Stimulated activated naive B cell treated with anti-CD40 and anti-IgM and Interleukin-4, amounts not matched to agents 10 μg/mL and 1 μg/mL and 100 μg/mL, for 72 hours (primary cell): Measurements from ENCODE around the gene GINS1.

Experiments used
- ATAC-seq, 2 donors: fragments of 150-1000 bp; cut with Tn5 transposase; replicated peaks; 2 replicates each; pipeline ENCODE4 v1.10.0; 2021; ENCODE audit warnings: moderate library complexity in 1 of 2
- DNase-seq: peaks from one replicate; pipeline ENCODE4 v3.0.0; 2021
- H3K27ac Mint-ChIP-seq: one replicate; pipeline ENCODE4 v1.8.0; 2022; ENCODE audit warnings: mild to moderate bottlenecking, mixed read lengths
- H3K27me3 Mint-ChIP-seq, 2 donors: one replicate each; pipeline ENCODE4 v1.8.0; 2022; ENCODE audit warnings: mixed read lengths in 2 of 2
- H3K36me3 Mint-ChIP-seq, 2 donors: one replicate each; pipeline ENCODE4 v1.8.0; 2022; ENCODE audit warnings: mixed read lengths in 2 of 2, mild to moderate bottlenecking in 1 of 2
- H3K4me1 Mint-ChIP-seq, 2 donors: one replicate each; pipeline ENCODE4 v1.8.0; 2022; ENCODE audit warnings: mixed read lengths in 2 of 2, mild to moderate bottlenecking in 1 of 2
- H3K4me3 Mint-ChIP-seq, 2 donors: one replicate each; pipeline ENCODE4 v1.8.0; 2022; ENCODE audit warnings: mild to moderate bottlenecking in 2 of 2, mixed read lengths in 2 of 2, moderate library complexity in 1 of 2
- H3K9me3 Mint-ChIP-seq, 2 donors: one replicate each; pipeline ENCODE4 v1.8.0; 2022; ENCODE audit warnings: mixed read lengths in 2 of 2, mild to moderate bottlenecking in 1 of 2

Gene GINS1

DNA sequence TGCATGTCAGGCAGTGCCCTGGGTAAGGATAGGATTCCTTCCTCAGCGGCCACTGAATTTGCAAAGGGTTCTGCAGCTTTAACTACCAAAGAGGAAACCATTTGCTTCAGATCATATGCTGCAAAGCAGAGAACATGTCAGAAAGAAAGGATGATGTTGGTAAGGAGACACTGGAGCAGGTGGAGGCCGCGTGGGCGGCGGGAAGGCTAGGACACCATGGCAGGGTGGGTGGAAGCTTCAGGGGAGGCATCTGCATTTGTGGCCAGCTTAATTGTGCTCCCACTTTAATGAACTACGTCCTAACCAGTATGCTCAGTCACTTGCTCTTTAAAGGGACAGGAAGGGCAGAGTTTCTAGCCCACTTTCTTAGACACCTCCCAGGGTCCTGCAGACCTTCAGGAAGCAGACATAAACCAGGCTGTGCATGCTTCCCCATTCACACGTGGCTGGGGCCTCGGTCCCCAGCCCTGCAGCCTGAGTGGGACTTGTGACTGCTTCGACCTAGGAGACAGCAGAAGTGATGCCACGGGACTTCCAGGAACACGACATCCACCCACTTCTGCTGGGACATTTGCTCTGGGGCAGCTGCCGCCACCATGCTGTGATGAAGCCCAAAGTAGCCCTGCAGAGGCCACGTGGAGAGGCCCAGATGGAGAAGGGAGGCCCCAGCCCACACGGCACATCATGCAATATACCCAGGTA is 76.1 kb downstream of the GINS1 start:
- Mint-ChIP-seq H3K4me1 (peaks cover 8 to 17% of the 10 kb centered on the region in 2 donors), H3K9me3 (no peaks in the 10 kb centered on the region), H3K36me3 (no peaks in the 10 kb centered on the region), H3K4me3 (no peak overlapping the region), H3K27me3 (peaks cover 9 to 18% of the 10 kb centered on the region in 2 donors), H3K27ac (no peak overlapping the region)
- no peak for ATAC-seq
- DNase-seq, result no peak

DNA sequence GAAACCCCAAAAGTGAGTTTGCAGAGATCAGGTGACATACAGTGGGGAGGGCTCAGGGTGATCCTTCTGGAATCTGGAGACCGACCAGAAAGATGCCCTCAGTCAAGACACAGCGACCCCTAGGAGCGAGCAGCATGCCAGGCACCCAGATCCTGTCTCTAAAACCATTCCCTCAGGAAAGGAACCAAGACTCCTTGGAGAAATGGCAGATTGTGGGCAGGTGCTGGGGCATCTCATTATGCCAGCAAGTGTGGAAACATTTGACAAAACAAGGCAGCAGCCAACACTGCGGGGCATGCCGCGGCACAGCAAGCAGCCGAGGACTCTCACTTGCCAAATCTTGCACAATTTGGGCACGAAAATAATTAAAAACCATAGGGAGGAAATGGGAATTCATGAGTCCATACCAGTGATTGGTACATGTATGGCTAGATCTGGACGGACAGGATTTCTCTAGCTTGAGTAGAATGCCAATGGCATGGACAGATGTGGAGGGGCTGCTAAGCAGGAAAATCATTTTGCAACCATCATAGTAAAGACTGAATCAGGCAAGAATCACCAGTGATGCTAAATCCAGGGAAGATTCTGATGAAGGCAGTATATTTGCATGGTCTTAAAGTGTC is 76.9 kb downstream of the GINS1 start:
- H3K4me1 Mint-ChIP-seq, result peaks cover 8 to 17% of the 10 kb centered on the region in 2 donors
- no peak overlapping the region for H3K4me3 Mint-ChIP-seq
- ATAC-seq, result no peak
- no peaks in the 10 kb centered on the region for H3K36me3 Mint-ChIP-seq
- DNase-seq, result no peak
- peaks cover 9 to 18% of the 10 kb centered on the region in 2 donors for H3K27me3 Mint-ChIP-seq
- no peak overlapping the region for H3K27ac Mint-ChIP-seq
- no peaks in the 10 kb centered on the region for H3K9me3 Mint-ChIP-seq

DNA sequence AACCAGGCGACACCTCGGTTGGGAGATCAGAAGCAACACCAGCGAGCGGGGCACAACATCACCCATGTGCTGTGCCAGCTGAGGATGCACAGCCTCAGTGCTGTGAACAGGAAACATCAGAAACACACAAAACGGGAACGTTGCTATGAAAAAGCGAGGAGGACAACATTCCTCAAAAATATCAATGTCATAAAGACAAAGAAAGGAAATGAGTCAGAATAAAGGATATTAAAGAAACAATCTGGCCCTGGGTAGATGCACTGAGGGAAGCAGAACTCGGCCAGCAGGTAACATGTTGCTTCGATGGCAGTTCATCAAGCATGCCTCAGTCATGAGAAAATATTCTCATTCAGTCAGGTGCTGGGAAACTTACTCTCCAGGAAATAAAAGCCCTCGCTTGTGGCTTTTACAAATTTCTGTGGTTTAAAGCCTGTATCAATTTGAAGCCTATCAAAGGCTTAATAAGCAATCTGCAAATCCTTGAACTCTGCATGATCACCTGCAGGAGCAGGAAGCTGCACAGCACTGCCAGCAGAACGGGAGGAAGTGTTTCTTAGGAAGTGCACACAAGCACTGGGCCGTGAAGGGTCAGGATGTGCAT is 77.5 kb downstream of the GINS1 start:
- Mint-ChIP-seq H3K4me1 (peaks cover 8 to 17% of the 10 kb centered on the region in 2 donors), H3K4me3 (no peak overlapping the region), H3K36me3 (no peaks in the 10 kb centered on the region), H3K27ac (no peak overlapping the region), H3K9me3 (no peaks in the 10 kb centered on the region), H3K27me3 (peaks cover 9 to 18% of the 10 kb centered on the region in 2 donors)
- ATAC-seq (no peak), DNase-seq (no peak)

DNA sequence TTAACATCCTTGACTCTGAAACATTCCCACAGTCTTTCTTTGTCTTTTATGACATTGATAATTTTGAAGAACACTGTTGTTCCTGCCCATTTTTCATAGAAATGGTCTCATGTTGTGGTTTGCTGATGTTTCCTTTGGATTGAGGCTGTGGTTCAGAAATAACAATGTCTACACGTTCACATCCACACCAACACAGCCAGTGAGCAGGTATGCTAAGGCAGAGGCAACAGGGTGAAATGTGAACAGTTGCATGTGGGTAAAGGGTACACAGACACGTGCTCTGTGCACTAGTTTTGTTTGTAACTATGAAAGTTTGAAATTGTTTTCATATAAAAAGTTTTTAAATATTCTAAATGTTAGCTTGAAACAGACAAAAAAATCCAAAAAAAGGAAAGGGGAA is 78.4 kb downstream of the GINS1 start:
- DNase-seq (no peak), ATAC-seq (no peak)
- Mint-ChIP-seq H3K4me3 (no peak overlapping the region), H3K36me3 (no peaks in the 10 kb centered on the region), H3K27me3 (peaks cover 13 to 18% of the 10 kb centered on the region in 2 donors), H3K4me1 (peaks cover 8 to 17% of the 10 kb centered on the region in 2 donors), H3K27ac (no peak overlapping the region), H3K9me3 (no peaks in the 10 kb centered on the region)

DNA sequence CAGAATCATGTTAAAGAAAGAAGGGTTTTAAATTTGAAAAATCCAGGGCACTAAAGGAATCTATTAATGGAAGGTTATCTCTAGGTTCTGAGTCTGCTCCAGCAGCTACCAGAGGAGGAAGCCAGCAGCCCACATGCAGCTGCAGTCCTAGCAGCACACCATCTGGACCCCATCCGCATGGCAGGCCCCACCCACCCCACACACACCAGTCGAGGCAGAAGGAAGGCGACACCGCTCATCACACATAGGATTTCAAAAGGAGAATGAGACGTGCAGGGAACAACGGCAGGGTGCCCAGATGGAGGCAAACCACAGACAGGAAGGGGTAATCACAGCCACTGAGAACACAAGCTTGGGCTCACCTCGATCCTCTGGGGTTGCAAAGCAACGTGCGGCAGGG is 78.9 kb downstream of the GINS1 start:
- Mint-ChIP-seq H3K27ac (no peak overlapping the region), H3K36me3 (no peaks in the 10 kb centered on the region), H3K27me3 (peaks cover 14 to 18% of the 10 kb centered on the region in 2 donors), H3K9me3 (no peaks in the 10 kb centered on the region), H3K4me3 (no peak overlapping the region), H3K4me1 (peaks cover 8 to 17% of the 10 kb centered on the region in 2 donors)
- DNase-seq (no peak), ATAC-seq (peak in 1 of 2 donors; percentile 19)

DNA sequence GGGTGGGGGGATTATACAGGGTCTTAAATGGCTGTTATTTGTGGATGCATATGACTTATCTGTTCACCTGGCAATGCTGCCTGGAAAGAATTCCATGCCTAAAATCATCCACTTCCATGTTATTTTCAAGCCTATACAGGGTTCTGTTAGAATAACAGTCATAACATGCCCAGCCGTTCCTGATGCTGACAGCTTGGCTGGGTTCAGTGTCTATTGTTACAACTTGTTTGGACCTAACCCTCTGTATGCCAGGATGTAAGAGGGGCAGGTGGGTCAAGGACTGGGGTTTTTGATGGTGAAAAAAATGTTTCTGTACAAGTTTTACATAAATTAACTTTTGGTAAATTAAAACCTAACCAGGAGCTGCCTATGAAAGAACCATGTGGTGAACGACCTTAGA is 79.8 kb downstream of the GINS1 start:
- DNase-seq, result no peak
- Mint-ChIP-seq H3K36me3 (no peaks in the 10 kb centered on the region), H3K4me3 (no peak overlapping the region), H3K27me3 (peaks cover 17 to 18% of the 10 kb centered on the region in 2 donors), H3K27ac (no peak overlapping the region), H3K4me1 (peaks cover 8 to 17% of the 10 kb centered on the region in 2 donors), H3K9me3 (no peaks in the 10 kb centered on the region)
- ATAC-seq, result no peak

DNA sequence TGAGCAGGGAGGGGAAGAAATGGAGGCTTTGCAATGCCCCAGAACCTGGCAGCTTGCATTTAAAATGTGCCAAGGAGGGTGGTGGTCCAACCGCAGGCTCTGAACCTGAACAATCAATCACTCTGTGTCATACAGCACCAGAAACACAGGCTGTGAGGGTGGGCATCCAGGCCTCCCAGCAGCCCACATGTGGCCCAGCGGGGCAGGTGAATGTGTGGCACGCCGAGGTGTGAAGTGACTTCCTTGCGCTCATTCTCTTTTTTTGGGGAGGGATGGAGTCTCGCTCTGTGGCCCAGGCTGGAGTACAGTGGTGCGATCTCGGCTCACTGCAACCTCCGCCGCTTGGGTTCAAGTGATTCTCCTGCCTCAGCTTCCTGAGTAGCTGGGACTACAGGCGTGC is 80.5 kb downstream of the GINS1 start:
- DNase-seq, result no peak
- H3K9me3 Mint-ChIP-seq, result no peaks in the 10 kb centered on the region
- no peak for ATAC-seq
- H3K36me3 Mint-ChIP-seq, result no peaks in the 10 kb centered on the region
- peaks cover 8 to 17% of the 10 kb centered on the region in 2 donors for H3K4me1 Mint-ChIP-seq
- H3K4me3 Mint-ChIP-seq, result no peak overlapping the region
- H3K27ac Mint-ChIP-seq, result no peak overlapping the region
- H3K27me3 Mint-ChIP-seq, result peaks cover 17 to 18% of the 10 kb centered on the region in 2 donors

DNA sequence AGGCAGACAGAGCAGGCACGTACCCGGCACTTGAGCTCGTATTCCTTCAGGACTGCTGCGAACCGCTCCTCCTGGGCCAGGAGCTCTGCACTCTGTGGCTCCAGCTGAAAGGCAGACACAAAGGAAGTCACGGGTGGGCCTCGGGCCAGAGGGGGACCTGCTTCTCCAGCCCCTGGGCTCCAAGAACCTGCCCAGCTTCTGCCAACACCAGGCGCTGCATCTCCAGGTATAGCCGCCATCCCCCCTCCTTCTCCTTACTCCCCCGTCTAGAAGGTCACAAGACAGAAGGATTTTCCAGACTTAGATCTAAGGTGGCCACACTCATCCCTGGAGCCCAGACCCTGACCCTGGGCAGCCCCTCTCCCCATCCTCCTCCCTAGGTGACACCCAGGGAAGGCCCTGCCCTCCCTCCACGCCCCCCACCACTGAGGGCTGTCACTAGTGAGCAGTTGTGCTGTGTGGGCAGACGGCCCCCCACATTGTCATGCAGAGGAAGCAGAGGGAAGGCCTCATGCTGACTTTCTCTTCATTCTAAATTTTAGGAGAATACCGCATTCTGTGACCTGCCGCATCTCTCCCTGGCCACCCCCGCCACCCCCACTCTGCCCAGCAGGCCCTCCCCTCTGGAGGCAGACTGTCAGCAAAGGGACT is 81.9 kb downstream of the GINS1 start:
- H3K4me3 Mint-ChIP-seq, result no peak overlapping the region
- H3K36me3 Mint-ChIP-seq, result no peaks in the 10 kb centered on the region
- H3K27ac Mint-ChIP-seq, result no peak overlapping the region
- DNase-seq, result no peak
- no peak for ATAC-seq
- no peaks in the 10 kb centered on the region for H3K9me3 Mint-ChIP-seq
- peaks cover 8 to 16% of the 10 kb centered on the region in 2 donors for H3K4me1 Mint-ChIP-seq
- peaks cover 7 to 13% of the 10 kb centered on the region in 2 donors for H3K27me3 Mint-ChIP-seq

DNA sequence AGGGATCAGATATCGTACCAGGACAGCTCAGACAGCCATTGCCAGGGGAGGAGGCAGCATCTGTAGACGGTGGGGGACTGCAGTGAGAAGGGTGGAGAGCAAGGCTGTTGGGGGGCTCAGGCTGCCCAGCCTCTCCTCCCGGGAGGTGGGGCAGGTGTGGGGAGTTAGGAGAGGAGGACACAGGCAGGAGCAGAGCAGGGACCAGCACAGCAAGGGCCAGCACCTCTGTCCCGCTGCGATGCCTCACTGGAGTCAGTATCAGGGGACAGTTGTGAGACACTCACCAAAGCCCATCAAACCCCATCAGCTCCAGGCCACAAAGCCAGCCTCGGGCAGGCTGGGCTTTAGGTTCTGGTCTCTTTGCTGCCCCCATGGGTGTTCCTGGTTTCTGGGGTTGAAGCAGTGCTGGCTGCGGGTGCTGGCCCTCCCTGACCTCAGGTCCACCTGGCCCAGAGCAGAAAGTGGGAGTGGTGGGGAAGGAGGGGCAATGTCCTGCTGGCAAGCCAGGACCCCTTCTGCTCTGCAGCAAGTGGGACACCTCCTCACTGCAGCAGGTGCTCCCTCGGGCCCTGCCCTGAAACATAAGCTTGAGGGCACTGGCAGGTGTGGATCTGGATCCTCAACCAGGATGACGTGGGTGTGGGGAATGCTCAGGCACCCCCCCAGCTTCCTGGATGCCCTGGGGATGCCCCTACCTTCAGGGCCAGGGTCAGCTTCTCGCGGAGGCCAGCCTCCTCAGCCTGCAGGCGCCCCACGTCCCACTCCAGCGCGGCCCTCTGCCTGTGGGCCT is 83.4 kb downstream of the GINS1 start:
- no peak overlapping the region for H3K4me3 Mint-ChIP-seq
- no peak overlapping the region for H3K27ac Mint-ChIP-seq
- peaks cover 3 to 6% of the 10 kb centered on the region in 2 donors for H3K4me1 Mint-ChIP-seq
- H3K9me3 Mint-ChIP-seq, result no peaks in the 10 kb centered on the region
- no peaks in the 10 kb centered on the region for H3K36me3 Mint-ChIP-seq
- DNase-seq (no peak), ATAC-seq (no peak)
- peaks cover 0 to 8% of the 10 kb centered on the region in 2 donors for H3K27me3 Mint-ChIP-seq

DNA sequence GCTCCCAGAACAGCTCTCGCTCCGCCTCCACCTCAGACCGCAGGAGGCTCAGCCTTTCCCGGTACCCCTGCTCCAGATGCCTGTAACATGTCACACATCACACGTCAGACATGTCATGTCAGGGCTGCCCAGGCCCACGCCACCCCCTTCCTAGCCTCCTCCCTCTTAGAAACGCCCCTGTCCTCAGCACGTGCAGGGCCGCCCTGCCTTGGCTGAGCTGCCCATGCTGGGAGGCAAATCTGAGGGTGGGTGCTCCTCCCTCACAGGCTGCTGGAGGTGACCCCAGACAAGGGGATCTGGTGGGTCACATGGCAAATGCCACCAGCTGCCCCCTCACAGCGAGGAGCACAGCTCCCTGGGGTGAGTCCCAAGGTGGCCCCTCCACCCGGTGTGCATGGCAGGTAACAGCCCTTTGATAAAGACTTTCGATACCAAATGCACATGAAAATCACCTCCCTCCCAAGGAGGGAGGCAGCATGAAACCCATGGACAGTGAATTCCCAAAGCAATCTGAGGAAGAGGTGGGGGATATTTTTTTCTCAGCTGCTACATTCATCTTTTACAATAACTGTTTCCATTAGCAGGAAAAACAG is 84.1 kb downstream of the GINS1 start:
- no peaks in the 10 kb centered on the region for H3K36me3 Mint-ChIP-seq
- ATAC-seq (no peak), DNase-seq (no peak)
- no peak overlapping the region for H3K27ac Mint-ChIP-seq
- peaks cover under 1% of the 10 kb centered on the region in 2 donors for H3K4me1 Mint-ChIP-seq
- peaks cover 0 to 8% of the 10 kb centered on the region in 2 donors for H3K27me3 Mint-ChIP-seq
- no peaks in the 10 kb centered on the region for H3K9me3 Mint-ChIP-seq
- H3K4me3 Mint-ChIP-seq, result no peak overlapping the region

DNA sequence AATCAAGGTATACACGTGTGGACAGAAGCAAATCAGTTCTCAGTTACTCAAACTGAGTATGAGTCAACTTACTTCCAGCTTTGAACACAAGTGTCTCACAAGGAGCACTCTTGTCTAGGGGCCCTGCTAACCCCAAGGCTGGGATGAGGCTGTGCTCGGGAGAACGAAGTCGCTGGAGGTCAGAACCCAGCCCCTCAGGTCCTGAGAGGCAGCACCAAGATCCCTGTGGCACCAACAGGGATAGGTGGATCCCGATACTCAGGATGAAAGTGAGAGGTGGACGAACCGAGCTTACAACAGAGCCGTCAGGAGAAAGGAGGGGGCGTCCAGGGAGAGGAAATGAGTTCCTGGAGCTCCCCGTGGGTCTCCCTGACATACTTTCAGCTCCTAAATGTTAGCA is 85.7 kb downstream of the GINS1 start:
- no peak overlapping the region for H3K4me3 Mint-ChIP-seq
- H3K36me3 Mint-ChIP-seq, result no peaks in the 10 kb centered on the region
- no peak for ATAC-seq
- DNase-seq, result no peak
- H3K27ac Mint-ChIP-seq, result no peak overlapping the region
- H3K27me3 Mint-ChIP-seq, result peaks cover 0 to 8% of the 10 kb centered on the region in 2 donors
- H3K9me3 Mint-ChIP-seq, result no peaks in the 10 kb centered on the region
- H3K4me1 Mint-ChIP-seq, result no peaks in the 10 kb centered on the region

DNA sequence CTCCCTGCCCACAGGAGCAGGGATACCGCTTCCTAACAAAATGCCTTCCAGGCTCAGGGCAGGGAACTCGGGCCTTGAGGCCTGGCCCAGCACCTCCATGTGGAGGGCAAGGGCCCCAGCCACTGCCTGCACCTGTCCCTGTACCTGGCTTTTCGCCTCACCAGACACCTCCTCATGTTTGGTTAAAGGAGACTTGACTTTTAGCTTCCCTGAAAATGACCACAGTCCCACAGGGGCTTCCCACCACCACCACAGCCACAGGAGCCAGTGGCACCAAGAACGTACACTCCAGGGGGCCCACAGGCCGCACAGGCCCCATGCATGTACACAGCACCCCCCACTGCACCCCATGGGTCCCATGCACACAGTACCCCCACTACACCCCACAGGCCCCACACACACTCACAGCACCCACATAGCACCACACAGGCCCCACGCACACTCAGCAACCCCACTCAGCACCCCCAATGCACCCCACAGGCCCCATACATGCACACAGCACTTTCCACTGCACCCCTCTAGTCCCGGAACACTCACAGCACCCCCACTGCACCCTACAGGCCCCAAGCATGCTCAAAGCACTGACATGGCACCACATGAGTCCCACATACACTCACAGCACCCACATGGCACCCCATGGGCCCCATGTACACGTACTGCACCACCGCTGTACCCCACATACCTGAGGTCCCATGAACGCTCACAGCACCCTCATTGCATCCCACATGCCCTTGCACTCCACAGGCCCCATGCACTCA is 86.5 kb downstream of the GINS1 start:
- no peak for ATAC-seq
- Mint-ChIP-seq H3K36me3 (no peaks in the 10 kb centered on the region), H3K27me3 (peaks cover 0 to 8% of the 10 kb centered on the region in 2 donors), H3K27ac (no peak overlapping the region), H3K4me3 (no peak overlapping the region), H3K9me3 (no peaks in the 10 kb centered on the region), H3K4me1 (no peaks in the 10 kb centered on the region)
- DNase-seq, result no peak

DNA sequence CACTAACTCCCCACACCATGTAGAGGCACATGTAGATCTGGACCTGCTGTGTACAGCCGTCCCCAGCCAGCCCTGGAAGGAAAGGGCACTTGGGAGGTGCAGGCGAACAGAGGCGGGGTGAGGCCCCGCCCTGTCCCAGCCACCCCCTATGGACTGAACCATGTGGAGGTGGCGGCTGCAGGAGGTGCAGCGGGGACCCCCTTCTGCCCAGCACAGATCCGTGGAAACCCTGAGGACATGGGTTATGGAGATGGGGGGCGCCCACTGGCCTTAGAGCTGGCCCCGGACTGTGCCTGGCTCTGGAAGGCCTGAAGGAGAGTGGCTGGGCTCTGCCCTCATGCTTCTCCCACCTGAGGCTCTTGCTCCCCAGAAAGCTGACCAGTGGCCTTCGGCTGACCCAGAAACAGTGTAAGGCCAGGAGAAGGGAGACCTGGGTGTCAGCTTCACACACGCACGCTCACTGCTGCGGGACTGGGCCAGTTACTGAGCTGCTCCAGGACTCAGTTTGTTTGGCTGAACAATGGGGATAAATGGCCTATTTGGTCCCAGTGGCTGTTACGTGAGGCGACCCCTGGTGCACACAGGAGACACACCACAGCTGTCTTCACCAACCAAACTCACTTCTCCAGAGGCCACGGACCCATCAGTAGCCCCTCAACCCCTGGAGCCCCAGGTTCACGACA is 87.2 kb downstream of the GINS1 start:
- H3K9me3 Mint-ChIP-seq, result no peaks in the 10 kb centered on the region
- H3K36me3 Mint-ChIP-seq, result no peaks in the 10 kb centered on the region
- H3K27ac Mint-ChIP-seq, result no peak overlapping the region
- H3K4me3 Mint-ChIP-seq, result no peak overlapping the region
- ATAC-seq, result no peak
- peaks cover 0 to 8% of the 10 kb centered on the region in 2 donors for H3K27me3 Mint-ChIP-seq
- no peak for DNase-seq
- H3K4me1 Mint-ChIP-seq, result no peaks in the 10 kb centered on the region
